Heart right ventricle (tissue), 16 donors: Measurements from ENCODE around the gene CBLB. TPM values are rescaled to one million over a fixed set of nuclear protein-coding genes. Genes with fewer than 3 reads are reported as not detected.

Experiments
- ATAC-seq, 8 donors: fragments of 200-7000 bp; cut with Tn5 transposase; one replicate each; pipeline ENCODE4 v1.9.1; 2020; ENCODE audit warnings: mild to moderate bottlenecking in 8 of 8, moderate library complexity in 8 of 8, moderate number of reproducible peaks in 1 of 8
- DNase-seq, 2 donors: peaks; one replicate each; pipeline ENCODE4 v3.0.0-alpha.2; 2020
- H3K27ac ChIP-seq, 10 donors: fragments of 200-600 bp; sonication (generic) in 2 of 10; one replicate each; pipeline versions ENCODE4 v1.5.0 to v1.8.0; 2020 to 2022; ENCODE audit warnings: mild to moderate bottlenecking in 3 of 10
- H3K27me3 ChIP-seq, 7 donors: fragments of 200-600 bp; one replicate each; pipeline ENCODE4 v1.8.0; 2021 to 2022; ENCODE audit warnings: mild to moderate bottlenecking in 2 of 7
- H3K36me3 ChIP-seq, 9 donors: fragments of 200-600 bp; sonication (generic) in 1 of 9; one replicate each; pipeline versions ENCODE4 v1.5.0 to v1.8.0; 2020 to 2022; ENCODE audit warnings: mild to moderate bottlenecking in 2 of 9
- H3K4me1 ChIP-seq, 9 donors: fragments of 200-600 bp; sonication (generic) in 1 of 9; one replicate each; pipeline versions ENCODE4 v1.5.0 to v1.8.0; 2020 to 2022; ENCODE audit warnings: mild to moderate bottlenecking in 4 of 9
- H3K4me3 ChIP-seq, 10 donors: fragments of 200-600 bp; sonication (generic) in 2 of 10; one replicate each; pipeline versions ENCODE4 v1.5.0 to v1.8.0; 2020 to 2022; ENCODE audit warnings: mild to moderate bottlenecking in 7 of 10, moderate library complexity in 2 of 10
- H3K9me3 ChIP-seq, 11 donors: fragments of 200-600 bp in 10 of 11; sonication (generic) in 2 of 11; one replicate each; pipeline versions ENCODE4 v1.5.0 to v1.8.0; 2013 to 2022; ENCODE audit warnings: mild to moderate bottlenecking in 2 of 11, control low read depth in 1 of 11, moderate library complexity in 1 of 11
- WGBS, 2 donors: extraction: QIAGEN DNeasy Blood & Tissue Kit; methylation state at CpG; one replicate each; pipeline ENCODE4 v1.1.7; 2013; ENCODE audit warnings: inconsistent platforms in 1 of 2; 5-methylcytosine and 5-hydroxymethylcytosine counted together
- intact Hi-C, 10 donors: fragments of 100-400 bp; cut with DNase I; formaldehyde crosslinking; loops; one replicate each; pipeline versions ENCODE4 v1.11.1 to v1.14.2; 2022
- polyA plus RNA-seq, 2 donors: library from polyadenylated mRNA; stranded (reverse); fragments of 200-250 nt; gene quantifications; one replicate each; pipeline ENCODE4 v1.2.3, GENCODE V29; 2013
- total RNA-seq, 10 donors: library from RNA; stranded (reverse); fragmentation: NEBNext Ultra II Directional in 3 of 10; extraction: Animal tissue kit (Norgen Biotek cat#: 25700) in 3 of 10; gene quantifications; one replicate each; pipeline versions ENCODE4 v1.2.1 to v1.2.4, GENCODE V29; 2021 to 2023
- TF ChIP-seq, protein P1 (sequence below), 9 donors: fragments of 200-600 bp; sonication (generic) in 2 of 9; IDR thresholded peaks; one replicate each; pipeline versions ENCODE4 v1.5.0 to v1.8.0; 2021 to 2022; ENCODE audit warnings: antibody characterized with exemption in 9 of 9, mild to moderate bottlenecking in 5 of 9, moderate library complexity in 1 of 9
- donor health status: Arrhythmogenic right ventricular cardiomyopathy.
- donor health status: ischemic (EF 13 %, LVEDD 7.1; RV severe dilation, severe dysfunction).
- donor health status: healthy with polysubstance abuse.
- donor health status: DM: no; HTN: yes; CAD: no.
- donor health status: DM: no; HTN: no; CAD: no.
- donor health status: ischemic (EF 25% LVEDD 6.9; RV normal size, moderate dysfunction).
- donor health status: ischemic (EF 25% LVEDD 5.7; RV mildly dilated, moderate dysfunction).
- donor health status: healthy.
- donor health status: DM: yes; HTN: yes; CAD: no.
- donor health status: Ischemic cardiomyopathy.
- donor health status: ischemic (EF 35%, LVEDD 5.7; RV mildly dilated, moderate dysfunction).
- donor health status: nonischemic (EF 11% LVEDD 7.7; RV severe dilation, severe dysfunction).
- donor health status: DM: yes; HTN: yes; CAD: no.
- donor health status: PGD.
- donor health status: ischemic (EF 29% LVEDD 5.4; RV normal size, mild dysfunction).
- donor health status: nonischemic (EF 23%, LVEDD 6.1; RV moderate dilation, normal function).

CBLB gene
- total and polyA plus RNA-seq, 12 donors, result 14.2 to 72.7 (median 46.0) TPM

GRCh38 chr3:105639131-105639530 lies 229.7 kb downstream of the CBLB start:
- no peaks in the 10 kb centered on the region for H3K27me3 ChIP-seq
- WGBS, 2 donors, result 89 to 90% methylated on average over 2 of the region's 2 CpGs
- DNase-seq, result no peak
- H3K4me3 ChIP-seq, result no peak overlapping the region
- no peaks in the 10 kb centered on the region for H3K36me3 ChIP-seq
- H3K9me3 ChIP-seq, result peaks cover 0 to 3% (median 0%) of the 10 kb centered on the region in 11 donors
- no peaks in the 10 kb centered on the region for H3K4me1 ChIP-seq
- TF ChIP-seq, protein P1, sequence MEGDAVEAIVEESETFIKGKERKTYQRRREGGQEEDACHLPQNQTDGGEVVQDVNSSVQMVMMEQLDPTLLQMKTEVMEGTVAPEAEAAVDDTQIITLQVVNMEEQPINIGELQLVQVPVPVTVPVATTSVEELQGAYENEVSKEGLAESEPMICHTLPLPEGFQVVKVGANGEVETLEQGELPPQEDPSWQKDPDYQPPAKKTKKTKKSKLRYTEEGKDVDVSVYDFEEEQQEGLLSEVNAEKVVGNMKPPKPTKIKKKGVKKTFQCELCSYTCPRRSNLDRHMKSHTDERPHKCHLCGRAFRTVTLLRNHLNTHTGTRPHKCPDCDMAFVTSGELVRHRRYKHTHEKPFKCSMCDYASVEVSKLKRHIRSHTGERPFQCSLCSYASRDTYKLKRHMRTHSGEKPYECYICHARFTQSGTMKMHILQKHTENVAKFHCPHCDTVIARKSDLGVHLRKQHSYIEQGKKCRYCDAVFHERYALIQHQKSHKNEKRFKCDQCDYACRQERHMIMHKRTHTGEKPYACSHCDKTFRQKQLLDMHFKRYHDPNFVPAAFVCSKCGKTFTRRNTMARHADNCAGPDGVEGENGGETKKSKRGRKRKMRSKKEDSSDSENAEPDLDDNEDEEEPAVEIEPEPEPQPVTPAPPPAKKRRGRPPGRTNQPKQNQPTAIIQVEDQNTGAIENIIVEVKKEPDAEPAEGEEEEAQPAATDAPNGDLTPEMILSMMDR (IDR thresholded peaks at IDR 0.05), result no peak
- no peak overlapping the region for H3K27ac ChIP-seq
- intact Hi-C loops, result no loop called here
- no peak for ATAC-seq

- TF ChIP-seq, protein P1 (IDR thresholded peaks at IDR 0.05), result no peak
- no peak for DNase-seq
- Histone ChIP-seq H3K36me3 (no peaks in the 10 kb centered on the region), H3K27me3 (no peaks in the 10 kb centered on the region), H3K4me3 (no peak overlapping the region), H3K4me1 (no peaks in the 10 kb centered on the region), H3K27ac (no peak overlapping the region), H3K9me3 (no peaks in the 10 kb centered on the region)
- intact Hi-C loops, result no loop called here
- no peak for ATAC-seq
- 82 to 87% methylated on average over 5 of the region's 5 CpGs for WGBS, 2 donors
These were observed 234.1 kb downstream of the CBLB start for GRCh38 chr3:105634708-105635107.

- no peaks in the 10 kb centered on the region for H3K4me1 ChIP-seq
- intact Hi-C loops, result no loop called here
- ATAC-seq (no peak), DNase-seq (no peak)
- H3K27ac ChIP-seq, result no peak overlapping the region
- no peaks in the 10 kb centered on the region for H3K36me3 ChIP-seq
- no peaks in the 10 kb centered on the region for H3K27me3 ChIP-seq
- H3K9me3 ChIP-seq, result no peaks in the 10 kb centered on the region
- TF ChIP-seq, protein P1 (IDR thresholded peaks at IDR 0.05), result no peak
- H3K4me3 ChIP-seq, result no peak overlapping the region
These were observed 239.1 kb downstream of the CBLB start for GRCh38 chr3:105629718-105630117.

DNA sequence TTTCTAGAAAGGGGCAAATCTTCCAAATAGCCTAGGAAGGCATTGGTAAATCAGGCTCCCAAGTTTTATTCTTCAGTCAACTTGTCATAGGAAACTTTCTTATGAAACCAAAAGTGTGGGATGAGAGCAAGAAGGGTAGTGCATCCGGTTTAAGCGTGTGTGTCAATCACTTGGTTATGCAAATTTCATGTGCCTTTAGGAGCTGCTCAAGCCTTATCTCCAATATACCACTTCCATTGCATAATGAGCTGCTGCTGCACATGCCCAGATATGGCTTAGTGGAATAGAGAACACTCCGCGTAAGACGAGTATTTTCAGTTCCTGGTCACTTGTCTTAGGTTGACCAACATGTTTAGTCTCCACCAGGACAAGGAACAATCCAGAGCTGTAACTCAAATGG lies 242.1 kb downstream of the CBLB start:
- 93% methylated on average over 5 of the region's 5 CpGs for WGBS, 2 donors
- Histone ChIP-seq H3K36me3 (no peaks in the 10 kb centered on the region), H3K4me1 (no peaks in the 10 kb centered on the region), H3K27ac (no peak overlapping the region), H3K4me3 (no peak overlapping the region), H3K9me3 (no peaks in the 10 kb centered on the region), H3K27me3 (no peaks in the 10 kb centered on the region)
- ATAC-seq (no peak), DNase-seq (no peak)
- intact Hi-C loops, result no loop called here
- TF ChIP-seq, protein P1 (IDR thresholded peaks at IDR 0.05), result no peak

- no peak overlapping the region for H3K27ac ChIP-seq
- H3K4me3 ChIP-seq, result no peak overlapping the region
- TF ChIP-seq, protein P1 (IDR thresholded peaks at IDR 0.05), result no peak
- no peaks in the 10 kb centered on the region for H3K27me3 ChIP-seq
- DNase-seq (no peak), ATAC-seq (no peak)
- no peaks in the 10 kb centered on the region for H3K4me1 ChIP-seq
- intact Hi-C loops, result no loop called here
- H3K36me3 ChIP-seq, result no peaks in the 10 kb centered on the region
- H3K9me3 ChIP-seq, result no peaks in the 10 kb centered on the region
These were observed 246.6 kb downstream of the CBLB start for GRCh38 chr3:105622169-105622568.
